Left ventricle myocardium inferior (tissue), 1 donor: Measurements from ENCODE around the gene ANKFY1. TPM values are rescaled to one million over a fixed set of nuclear protein-coding genes. Genes with fewer than 3 reads are reported as not detected.

Experiments
- DNase-seq: peaks from one replicate; pipeline ENCODE4 v3.0.0-alpha.2; 2020
- H3K27ac ChIP-seq: fragments of 200-600 bp; replicated peaks from 2 replicates; pipeline ENCODE4 v1.8.0; 2021
- H3K27me3 ChIP-seq: fragments of 200-600 bp; 2 replicates; pipeline ENCODE4 v1.8.0; 2021; ENCODE audit warnings: low read depth
- H3K36me3 ChIP-seq: fragments of 200-600 bp; 2 replicates; pipeline ENCODE4 v1.8.0; 2021
- H3K4me1 ChIP-seq: fragments of 200-600 bp; 2 replicates; pipeline ENCODE4 v1.8.0; 2021
- H3K4me3 ChIP-seq: fragments of 200-600 bp; 2 replicates; pipeline ENCODE4 v1.8.0; 2021; ENCODE audit warnings: mild to moderate bottlenecking, moderate library complexity
- H3K9me3 ChIP-seq: fragments of 200-600 bp; replicated peaks from 2 replicates; pipeline ENCODE4 v1.8.0; 2021
- intact Hi-C: fragments of 100-400 bp; cut with micrococcal nuclease; formaldehyde crosslinking; loops from one replicate; pipeline ENCODE4 v1.11.0; 2022
- total RNA-seq: library from RNA; stranded (reverse); fragmentation: NEBNext Ultra II Directional; extraction: Animal tissue kit (Norgen Biotek cat#: 25700); gene quantifications from one replicate; pipeline ENCODE4 v1.2.1, GENCODE V29; 2021
- TF ChIP-seq, protein P1 (sequence below): fragments of 200-600 bp; IDR thresholded peaks from 2 replicates; pipeline ENCODE4 v1.8.0; 2021; ENCODE audit warnings: antibody characterized with exemption, mild to moderate bottlenecking, borderline replicate concordance
- donor health status: DM: no; HTN: yes; CAD: no; lungs with severe emphysema.

Gene ANKFY1
- total RNA-seq, 1 donor from 2014 or later: 22.9 TPM

- TF ChIP-seq, protein P1, sequence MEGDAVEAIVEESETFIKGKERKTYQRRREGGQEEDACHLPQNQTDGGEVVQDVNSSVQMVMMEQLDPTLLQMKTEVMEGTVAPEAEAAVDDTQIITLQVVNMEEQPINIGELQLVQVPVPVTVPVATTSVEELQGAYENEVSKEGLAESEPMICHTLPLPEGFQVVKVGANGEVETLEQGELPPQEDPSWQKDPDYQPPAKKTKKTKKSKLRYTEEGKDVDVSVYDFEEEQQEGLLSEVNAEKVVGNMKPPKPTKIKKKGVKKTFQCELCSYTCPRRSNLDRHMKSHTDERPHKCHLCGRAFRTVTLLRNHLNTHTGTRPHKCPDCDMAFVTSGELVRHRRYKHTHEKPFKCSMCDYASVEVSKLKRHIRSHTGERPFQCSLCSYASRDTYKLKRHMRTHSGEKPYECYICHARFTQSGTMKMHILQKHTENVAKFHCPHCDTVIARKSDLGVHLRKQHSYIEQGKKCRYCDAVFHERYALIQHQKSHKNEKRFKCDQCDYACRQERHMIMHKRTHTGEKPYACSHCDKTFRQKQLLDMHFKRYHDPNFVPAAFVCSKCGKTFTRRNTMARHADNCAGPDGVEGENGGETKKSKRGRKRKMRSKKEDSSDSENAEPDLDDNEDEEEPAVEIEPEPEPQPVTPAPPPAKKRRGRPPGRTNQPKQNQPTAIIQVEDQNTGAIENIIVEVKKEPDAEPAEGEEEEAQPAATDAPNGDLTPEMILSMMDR: no peak
- no peak overlapping the region for H3K4me3 ChIP-seq
- DNase-seq: no peak
- no peaks in the 10 kb centered on the region for H3K9me3 ChIP-seq
- peaks cover 18% of the 10 kb centered on the region for H3K4me1 ChIP-seq
- intact Hi-C loops: no loop called here
- no peak overlapping the region for H3K27ac ChIP-seq
- no peaks in the 10 kb centered on the region for H3K27me3 ChIP-seq
- peaks cover 83% of the 10 kb centered on the region for H3K36me3 ChIP-seq
Measured at GRCh38 chr17:4118015-4118743, 145.6 kb downstream of the ANKFY1 start.

GRCh38 chr17:4116516-4116915 lies 147.3 kb downstream of the ANKFY1 start:
- H3K4me1 ChIP-seq: peaks cover 18% of the 10 kb centered on the region
- H3K27me3 ChIP-seq: no peaks in the 10 kb centered on the region
- no peak overlapping the region for H3K4me3 ChIP-seq
- intact Hi-C loops: no loop called here
- no peaks in the 10 kb centered on the region for H3K9me3 ChIP-seq
- H3K36me3 ChIP-seq: peaks cover 82% of the 10 kb centered on the region
- TF ChIP-seq, protein P1: no peak
- H3K27ac ChIP-seq: no peak overlapping the region
- no peak for DNase-seq

Other genes with a start within 250 kb of the ANKFY1 start
- gene ZZEF1, start 120.9 kb downstream of the ANKFY1 start, total RNA-seq: 29.9 TPM
- 6.7 TPM for gene CYB5D2, start 120.8 kb downstream of the ANKFY1 start, total RNA-seq
- 92.8 TPM for gene UBE2G1, start 102.7 kb upstream of the ANKFY1 start, total RNA-seq
- gene SPNS3, start 170.0 kb upstream of the ANKFY1 start, total RNA-seq: 1.7 TPM
- 11.2 TPM for gene SPNS2, start 234.9 kb upstream of the ANKFY1 start, total RNA-seq